NCI-H748 treated with DMSO at 0.1 percent for 48 hours (cell line): ENCODE results near the gene AKR7A2.

Experiments used
- DNase-seq: peaks from one replicate; lab custom pipeline; 2025; lab: John Stamatoyannopoulos, UW

Gene AKR7A2

GRCh38 chr1:19325958-19326747, 14.2 kb upstream of the AKR7A2 start:
- DNase-seq, result no peak

DNA sequence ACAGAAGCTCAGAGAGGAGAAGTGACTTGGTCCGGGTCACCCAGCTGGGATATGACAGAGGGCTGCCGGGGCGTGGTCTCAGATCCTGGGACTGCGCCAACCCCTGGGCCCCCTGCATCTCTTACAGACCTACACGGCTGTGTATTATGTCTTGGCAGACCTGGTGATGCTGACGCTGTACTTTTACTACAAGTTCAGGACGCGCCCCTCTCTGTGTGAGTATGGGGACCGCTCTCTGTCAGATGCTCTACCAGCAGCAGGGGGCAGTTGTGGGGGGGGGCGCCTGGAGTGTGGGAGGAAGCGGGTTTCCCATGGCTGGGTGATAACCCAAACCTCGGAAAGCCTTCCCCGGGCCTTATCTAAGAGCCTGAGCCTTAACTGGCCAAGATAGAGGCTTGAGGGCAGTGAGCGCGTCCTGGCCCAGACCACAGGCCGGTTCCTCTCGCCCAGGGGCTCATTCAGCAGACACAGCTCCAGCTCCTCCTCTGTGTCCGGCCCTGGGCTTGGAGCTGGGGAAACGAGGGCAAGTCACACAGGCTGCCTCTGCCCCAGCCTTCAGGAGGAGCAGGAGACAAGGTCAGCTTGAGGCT, 13.5 kb upstream of the AKR7A2 start:
- no peak for DNase-seq

DNA sequence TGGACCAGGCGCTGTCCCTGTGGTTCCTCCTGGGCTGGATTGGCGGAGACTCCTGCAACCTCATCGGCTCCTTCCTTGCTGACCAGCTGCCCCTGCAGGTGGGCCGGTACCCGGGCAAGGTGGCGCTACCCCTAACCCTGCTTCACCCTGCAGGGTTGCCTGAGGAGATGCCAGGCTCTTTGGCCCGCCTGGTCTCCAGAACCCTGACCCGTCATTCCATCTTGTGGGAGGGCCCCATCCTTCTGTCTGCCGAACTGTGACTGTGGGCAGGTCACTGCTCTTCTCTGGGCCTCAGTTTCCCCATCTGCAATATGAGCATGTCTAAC, 12.7 kb upstream of the AKR7A2 start:
- DNase-seq, result no peak

DNA sequence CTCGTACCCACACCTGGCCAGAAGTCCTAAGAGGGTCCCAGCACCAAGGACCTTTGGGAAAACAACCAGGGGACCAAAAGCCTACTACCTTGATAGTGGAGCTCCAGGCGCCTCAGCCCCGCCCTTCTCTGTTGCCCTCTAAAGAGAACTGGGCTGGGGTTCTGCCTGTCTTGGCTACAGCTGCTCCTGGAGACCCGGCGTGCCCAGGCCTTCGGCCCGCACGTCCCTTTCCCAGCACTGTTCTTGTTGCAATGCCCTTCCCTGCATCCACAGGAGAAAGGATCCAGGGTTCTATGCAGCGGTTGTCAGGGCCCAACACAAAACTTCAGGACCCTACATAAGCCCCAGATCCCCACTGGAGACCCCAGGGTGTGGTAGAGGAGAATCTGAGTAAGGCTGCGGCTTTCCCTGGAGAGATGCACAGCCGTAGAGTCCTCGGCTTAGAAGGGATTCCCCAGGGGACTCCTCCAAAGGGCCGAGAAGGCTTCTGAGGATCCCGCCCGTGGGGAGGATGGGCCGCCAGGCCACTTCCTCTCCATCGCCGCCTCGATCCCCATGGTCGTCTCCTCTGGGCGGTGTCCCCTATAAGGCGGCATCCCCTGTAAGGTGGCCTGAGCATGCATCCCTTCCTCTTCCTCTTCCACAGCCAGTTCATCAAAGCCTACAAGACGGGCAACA, 12.2 kb upstream of the AKR7A2 start:
- DNase-seq, result no peak

GRCh38 chr1:19322481-19322880, 10.5 kb upstream of the AKR7A2 start:
- no peak for DNase-seq

DNA sequence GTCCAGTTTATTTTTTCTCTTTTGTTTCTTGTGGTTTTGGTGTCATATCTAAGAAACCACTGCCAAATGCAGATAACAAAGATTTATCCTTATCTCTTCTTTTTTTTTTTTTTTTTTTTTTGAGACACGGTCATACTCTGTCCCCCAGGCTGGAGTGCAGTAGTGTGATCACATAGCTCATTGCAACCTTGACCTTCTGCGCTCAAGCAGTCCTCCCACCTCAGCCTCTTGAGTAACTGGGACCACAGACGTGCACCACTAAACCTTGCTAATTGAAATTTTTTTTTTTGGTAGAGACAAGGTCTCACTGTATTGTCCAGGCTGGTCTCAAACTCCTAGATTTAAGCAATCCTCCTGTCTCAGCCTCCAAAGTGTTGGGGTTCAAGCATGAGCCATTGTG, 9.1 kb upstream of the AKR7A2 start:
- no peak for DNase-seq

DNA sequence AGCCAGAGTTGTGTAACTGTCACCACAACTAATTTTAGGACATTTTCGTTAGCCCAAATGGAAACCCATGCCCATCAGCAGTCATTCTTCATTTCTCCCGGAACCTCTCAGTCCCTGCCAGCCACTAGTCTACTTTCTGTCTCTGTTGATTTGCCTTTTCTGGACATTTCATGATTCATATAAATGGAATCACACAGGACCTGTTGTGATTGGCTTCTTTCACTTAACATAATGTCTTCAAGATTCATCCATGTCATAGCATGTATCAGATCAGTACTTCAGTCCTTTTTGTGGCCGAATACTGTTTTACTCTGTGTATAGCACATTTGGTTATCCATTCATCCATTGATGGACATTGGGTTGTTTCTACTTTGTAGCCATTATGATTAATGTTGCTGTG, 7.3 kb upstream of the AKR7A2 start:
- no peak for DNase-seq

- no peak for DNase-seq
Measured at GRCh38 chr1:19317126-19317910, 5.4 kb upstream of the AKR7A2 start.

- no peak for DNase-seq
Measured at GRCh38 chr1:19315378-19316198, 3.6 kb upstream of the AKR7A2 start.

DNA sequence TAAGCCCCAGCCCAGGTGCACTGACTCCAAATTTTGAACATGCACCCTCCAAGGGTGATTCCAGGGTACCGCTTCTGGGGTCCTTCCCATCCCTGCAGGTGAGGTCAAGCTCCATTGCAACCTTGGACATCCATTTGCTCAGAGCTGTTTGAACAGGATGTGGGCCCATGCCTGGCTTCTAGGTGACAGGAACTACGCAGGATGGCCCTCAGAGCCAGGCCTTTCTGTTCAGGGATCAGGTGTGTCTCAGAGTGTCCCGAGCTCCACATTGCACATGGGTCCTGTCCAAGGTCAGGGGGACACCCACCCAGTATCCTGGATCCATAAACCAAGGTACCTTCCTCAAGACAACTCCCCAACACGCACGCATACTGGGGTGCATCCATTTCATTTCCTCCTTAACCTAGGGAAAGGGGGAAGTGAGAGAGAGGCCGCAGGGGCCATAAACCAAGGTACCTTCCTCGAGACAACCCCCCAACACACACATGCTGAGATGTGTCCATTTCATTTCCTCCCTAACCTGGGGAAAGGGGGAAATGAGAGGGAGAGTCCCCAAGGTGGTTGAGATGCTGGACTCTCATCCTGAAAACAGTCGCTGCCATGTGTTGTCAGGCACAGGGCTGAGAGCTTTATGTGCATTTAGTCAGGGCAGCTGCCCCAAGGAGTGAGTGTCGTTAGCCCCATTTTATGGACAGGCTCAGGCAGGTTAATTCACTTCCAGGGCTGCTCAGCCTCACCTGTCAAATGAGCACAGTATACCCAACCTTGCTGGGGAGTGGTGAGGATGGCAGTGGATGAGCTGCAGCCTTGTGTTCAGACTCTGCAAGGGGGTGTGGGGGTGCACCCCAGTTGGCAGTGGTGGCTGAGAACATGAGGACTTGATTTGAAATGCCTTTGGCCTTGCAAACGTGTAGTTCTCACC, 2.3 kb upstream of the AKR7A2 start:
- DNase-seq, result no peak

GRCh38 chr1:19313636-19313959, 1.7 kb upstream of the AKR7A2 start:
- no peak for DNase-seq

GRCh38 chr1:19312782-19313635, 1.1 kb upstream of the AKR7A2 start:
- no peak for DNase-seq

DNA sequence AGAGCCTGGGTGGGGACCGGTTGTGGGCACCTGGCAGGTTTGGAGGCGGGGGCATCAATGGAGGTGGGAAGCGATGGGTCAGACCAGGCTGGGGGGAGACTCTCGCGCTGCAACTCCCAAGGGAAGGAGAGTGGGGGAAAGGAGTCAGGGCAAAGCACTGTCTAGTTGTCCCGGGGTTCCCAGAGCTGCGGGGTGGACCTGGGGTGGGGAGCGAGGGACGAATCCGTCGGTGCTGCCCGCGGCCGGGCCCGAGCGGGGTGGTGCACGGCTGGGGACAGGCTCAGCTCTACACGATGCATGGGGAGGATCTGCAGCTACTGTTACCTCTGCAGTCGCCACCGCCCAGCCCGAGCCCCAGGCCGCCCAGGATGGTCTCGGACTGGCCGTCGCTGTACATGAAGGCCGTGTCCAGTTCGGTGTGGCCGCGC, 427 bp downstream of the AKR7A2 start:
- no peak for DNase-seq

DNA sequence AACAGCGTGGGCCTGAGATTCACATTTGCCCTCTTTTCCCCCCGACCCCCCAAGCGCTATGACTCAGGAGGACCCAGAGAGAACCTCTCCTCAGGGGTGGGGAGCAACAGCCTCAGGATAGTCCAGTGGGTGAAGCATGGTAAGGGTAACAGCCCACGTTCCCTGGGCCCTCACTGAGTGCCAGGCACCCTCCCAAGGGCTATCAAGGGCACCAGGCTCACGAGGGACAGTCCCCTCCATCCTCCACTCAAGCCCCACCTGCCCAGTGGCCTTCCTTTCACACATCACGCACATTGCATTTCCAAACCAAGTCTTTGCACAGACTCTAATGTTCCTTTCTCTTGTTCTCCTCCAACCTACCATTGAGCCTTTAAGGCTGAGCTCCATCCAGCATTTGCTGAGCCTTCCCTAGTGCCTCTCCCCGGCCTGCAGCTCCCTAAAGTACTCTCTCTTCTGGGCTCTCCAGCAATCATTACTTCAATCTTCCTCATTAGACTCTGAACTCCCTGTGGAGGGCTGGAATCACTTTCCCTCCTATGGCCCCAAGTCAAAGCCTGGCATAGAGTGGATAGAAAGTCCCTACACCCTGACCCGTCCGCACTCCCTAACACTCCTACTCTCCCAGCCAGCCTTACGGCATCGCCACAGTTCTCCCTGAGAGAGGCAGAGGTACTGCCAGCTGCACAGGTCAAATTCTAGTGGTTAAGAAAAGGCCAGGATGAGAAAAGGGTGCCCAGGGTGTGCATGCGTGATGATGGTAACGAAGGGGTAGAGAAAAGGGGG, 1.0 kb downstream of the AKR7A2 start:
- no peak for DNase-seq

- DNase-seq, result no peak
Measured at GRCh38 chr1:19310061-19310460, 1.9 kb downstream of the AKR7A2 start.

DNA sequence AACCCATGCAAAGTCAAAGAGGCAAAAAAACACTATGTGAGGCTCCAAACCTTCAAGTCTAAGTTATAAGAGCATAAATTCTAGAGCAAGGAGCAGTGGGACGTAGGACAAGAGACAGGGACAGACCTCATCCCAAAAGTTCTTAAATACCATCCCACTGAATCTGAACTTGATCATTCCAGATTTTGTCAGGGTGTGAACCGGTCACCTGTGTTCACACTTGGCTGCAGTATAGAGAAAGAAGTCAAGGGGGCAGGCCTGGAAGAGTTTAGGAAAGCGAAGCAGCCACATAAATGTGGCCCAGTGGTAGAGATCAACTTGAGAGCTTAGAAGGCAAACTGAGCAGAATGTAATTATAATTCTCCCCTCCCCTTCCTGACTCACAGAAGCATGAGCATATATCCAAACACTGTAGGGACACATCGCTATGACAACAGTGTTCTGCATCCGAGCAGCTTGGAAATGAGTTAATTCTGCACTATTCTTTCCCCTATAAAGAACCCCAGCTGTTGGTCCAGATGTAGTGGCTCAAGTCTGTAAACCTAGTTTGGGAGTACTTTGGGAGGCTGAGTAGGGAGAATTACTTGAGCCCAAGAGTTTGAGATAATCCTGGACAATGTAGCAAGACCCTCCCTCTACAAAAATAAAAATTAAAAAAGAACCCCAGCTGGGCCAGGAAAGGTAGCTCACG, 2.7 kb downstream of the AKR7A2 start:
- DNase-seq, result no peak

GRCh38 chr1:19308509-19308907, 3.4 kb downstream of the AKR7A2 start:
- no peak for DNase-seq

GRCh38 chr1:19307794-19308508, 4.0 kb downstream of the AKR7A2 start:
- DNase-seq, result no peak
